Neural cell (in vitro differentiated cells): ENCODE measurements around the gene ADPRS. TPM values are rescaled to one million over a fixed set of nuclear protein-coding genes. Genes with fewer than 3 reads are reported as not detected.
A peak's percentile ranks its signal among the peaks of the same experiment; 100 is the strongest.

Experiments
- H2AFZ ChIP-seq: fragments of 200-600, 300-800 bp; sonication (generic), shearing (Covaris generic); 2 replicates; pipeline ENCODE4 v1.6.0; 2014; ENCODE audit warnings: low read depth, mild to moderate bottlenecking, antibody characterized with exemption, low read length, moderate library complexity
- H3F3A ChIP-seq: fragments of 200-600 bp; shearing (Covaris generic); 2 replicates; pipeline ENCODE4 v1.6.1; 2016; ENCODE audit warnings: mild to moderate bottlenecking, moderate library complexity, mixed read lengths, antibody characterized with exemption, low read length; ENCODE audit not compliant: insufficient read depth, poor library complexity, severe bottlenecking
- H3K27ac ChIP-seq: fragments of 200-600, 300-800 bp; sonication (generic), shearing (Covaris generic); 2 replicates; pipeline ENCODE4 v1.5.1; 2014; ENCODE audit warnings: mild to moderate bottlenecking, low read length, moderate library complexity
- H3K27me3 ChIP-seq: fragments of 300-800, 200-600 bp; sonication (generic), shearing (Covaris generic); 2 replicates; pipeline ENCODE4 v1.6.0; 2014; ENCODE audit warnings: mild to moderate bottlenecking, low read depth, low read length, moderate library complexity; ENCODE audit not compliant: insufficient read depth
- H3K36me3 ChIP-seq: fragments of 300-800, 200-600 bp; sonication (generic), shearing (Covaris generic); 2 replicates; pipeline ENCODE4 v1.5.1; 2014; ENCODE audit warnings: mild to moderate bottlenecking, antibody characterized with exemption, low read length, moderate library complexity; ENCODE audit not compliant: insufficient read depth
- H3K4me2 ChIP-seq: fragments of 300-800, 200-600 bp; sonication (generic), shearing (Covaris generic); 2 replicates; pipeline ENCODE4 v1.6.0; 2014; ENCODE audit warnings: mild to moderate bottlenecking, low read length
- H3K4me3 ChIP-seq: fragments of 300-800, 200-600 bp; sonication (generic), shearing (Covaris generic); 2 replicates; pipeline ENCODE4 v1.5.1; 2014; ENCODE audit warnings: mild to moderate bottlenecking, low read length, moderate library complexity
- H3K79me2 ChIP-seq: fragments of 200-600 bp; shearing (Covaris generic); replicated peaks from 2 replicates; pipeline ENCODE4 v1.6.0; 2014; ENCODE audit warnings: mild to moderate bottlenecking, low read length, moderate library complexity; ENCODE audit not compliant: insufficient read depth
- H3K9ac ChIP-seq: fragments of 300-800, 200-600 bp; sonication (generic), shearing (Covaris generic); 2 replicates; pipeline ENCODE4 v1.6.1; 2016; ENCODE audit warnings: mild to moderate bottlenecking, low read length, mixed read lengths
- H3K9me2 ChIP-seq: fragments of 200-600 bp; shearing (Covaris generic); 2 replicates; pipeline ENCODE4 v1.6.1; 2016; ENCODE audit warnings: mild to moderate bottlenecking, low read length, mixed read lengths; ENCODE audit not compliant: insufficient read depth
- H3K9me3 ChIP-seq: fragments of 200-600, 300-800 bp; sonication (generic), shearing (Covaris generic); 2 replicates; pipeline ENCODE4 v1.6.1; 2016; ENCODE audit warnings: mild to moderate bottlenecking, mixed run types, low read length, moderate library complexity, mixed read lengths
- H4K20me1 ChIP-seq: fragments of 200-600 bp; shearing (Covaris generic); 2 replicates; pipeline ENCODE4 v1.6.1; 2016; ENCODE audit warnings: mild to moderate bottlenecking, mixed run types; ENCODE audit not compliant: insufficient read depth
- CTCF ChIP-seq: fragments of 450-650 bp; IDR thresholded peaks from 2 replicates; pipeline ENCODE4 v1.5.1; 2014; ENCODE audit warnings: antibody characterized with exemption, mild to moderate bottlenecking, moderate library complexity; ENCODE audit not compliant: poor library complexity, severe bottlenecking
- EP300 ChIP-seq: fragments of 450-650 bp; conservative IDR thresholded peaks from 2 replicates; pipeline ENCODE4 v1.6.1; 2014; ENCODE audit warnings: antibody characterized with exemption, mild to moderate bottlenecking, moderate library complexity; ENCODE audit not compliant: poor library complexity, severe bottlenecking
- EZH2 ChIP-seq: fragments of 200-600, 300-800 bp; shearing (Covaris generic), sonication (generic); IDR thresholded peaks from 2 replicates; pipeline ENCODE4 v1.6.1; 2014; ENCODE audit warnings: antibody characterized with exemption, low read length, borderline replicate concordance, mild to moderate bottlenecking; ENCODE audit not compliant: insufficient read depth, poor library complexity, severe bottlenecking
- MXI1 ChIP-seq: fragments of 450-650 bp; conservative IDR thresholded peaks from 2 replicates; pipeline ENCODE4 v1.6.1; 2014; ENCODE audit warnings: antibody characterized with exemption, mild to moderate bottlenecking; ENCODE audit not compliant: poor library complexity, severe bottlenecking
- POLR2AphosphoS5 ChIP-seq: IDR thresholded peaks from 2 replicates; pipeline ENCODE4 v1.6.1; 2012
- RAD21 ChIP-seq: fragments of 450-650 bp; conservative IDR thresholded peaks from 2 replicates; pipeline ENCODE4 v1.6.1; 2014; ENCODE audit warnings: antibody characterized with exemption, mild to moderate bottlenecking, moderate library complexity
- SMC3 ChIP-seq: fragments of 450-650 bp; conservative IDR thresholded peaks from 2 replicates; pipeline ENCODE4 v1.6.1; 2014; ENCODE audit warnings: antibody characterized with exemption, mild to moderate bottlenecking, moderate library complexity; ENCODE audit not compliant: poor library complexity
- TAF1 ChIP-seq: IDR thresholded peaks from 2 replicates; pipeline ENCODE4 v1.6.1; 2012; ENCODE audit warnings: low read depth
- polyA plus RNA-seq: library from polyadenylated mRNA; depleted of rRNA; stranded (reverse); fragments of >200 nt; gene quantifications from 2 replicates; pipeline ENCODE4 v1.2.3, GENCODE V29; 2014
- TF ChIP-seq, protein P1 (sequence below): IDR thresholded peaks from 2 replicates; pipeline ENCODE4 v1.6.1; 2012; ENCODE audit warnings: borderline replicate concordance

Gene ADPRS
- polyA plus RNA-seq, 1 donor from 2014 or later = 66.7 TPM

DNA sequence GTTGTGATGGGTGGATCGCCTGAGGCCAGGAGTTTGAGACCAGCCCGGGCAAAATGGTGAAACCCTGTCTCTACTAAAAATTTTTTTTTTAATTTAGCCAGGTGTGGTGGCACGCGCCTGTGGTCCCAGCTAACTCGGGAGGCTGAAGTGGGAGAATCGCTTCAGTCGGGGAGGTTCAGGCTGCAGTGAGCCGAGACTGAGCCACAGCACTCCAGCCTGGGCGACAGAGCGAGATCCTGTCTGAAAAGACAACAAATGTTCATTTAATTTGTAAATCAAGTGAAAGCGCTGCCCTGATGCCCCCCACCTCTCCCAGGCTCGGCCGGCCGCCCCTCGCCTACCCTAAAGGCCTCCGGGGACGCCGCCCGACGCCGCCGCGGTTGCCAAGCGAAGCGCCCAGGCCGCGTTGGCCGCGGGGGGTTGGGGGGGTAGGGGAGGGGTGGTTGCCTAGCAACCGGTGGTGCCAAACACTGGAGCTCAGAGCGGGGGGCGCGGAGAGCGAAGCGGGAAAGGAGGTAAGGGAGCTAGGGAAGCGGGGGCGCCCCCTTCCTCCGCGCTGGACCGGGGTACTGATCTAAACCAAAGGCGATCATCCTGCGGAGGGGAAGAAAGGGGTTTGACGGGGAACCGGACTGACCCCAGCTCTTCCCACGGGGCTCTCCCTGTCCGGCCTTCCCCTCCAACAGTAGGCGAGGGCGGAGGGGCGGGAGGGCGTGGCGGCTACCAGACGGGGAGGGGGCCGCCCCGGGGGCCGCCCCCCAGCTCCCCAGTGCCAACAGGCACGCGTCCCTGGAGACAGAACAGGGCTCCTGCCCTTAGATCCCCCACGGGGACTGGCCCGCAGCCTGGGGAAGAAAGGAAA lies 4.8 kb upstream of the ADPRS start, which contains the start of gene TEKT2:
Gene TEKT2, plus strand, starts transcription at position 460 of the 862 bp plus-strand sequence. CDS start 828 bp downstream, outside the sequence.
- Histone ChIP-seq H3F3A (no peaks in the 10 kb centered on the region), H3K4me3 (peak within 1 kb of the TSS; percentile 80), H3K36me3 (no peaks in the 10 kb centered on the region), H2AFZ (peak within 1 kb of the TSS; percentile 83), H4K20me1 (no peaks in the 10 kb centered on the region), H3K4me2 (peak within 1 kb of the TSS; percentile 48), H3K9ac (peak within 1 kb of the TSS; percentile 82), H3K27ac (peak within 1 kb of the TSS; percentile 52), H3K27me3 (no peaks in the 10 kb centered on the region), H3K9me2 (no peaks in the 10 kb centered on the region), H3K9me3 (no peaks in the 10 kb centered on the region), H3K79me2 (no peaks in the 10 kb centered on the region)
- TF ChIP-seq MXI1 (peak; percentile 45), POLR2AphosphoS5 (peak; percentile 77), EP300 (peak; percentile 41), CTCF (peak; percentile 21), SMC3 (peak; percentile 10), EZH2 (no peak), TAF1 (no peak), RAD21 (no peak)
- TF ChIP-seq, protein P1, sequence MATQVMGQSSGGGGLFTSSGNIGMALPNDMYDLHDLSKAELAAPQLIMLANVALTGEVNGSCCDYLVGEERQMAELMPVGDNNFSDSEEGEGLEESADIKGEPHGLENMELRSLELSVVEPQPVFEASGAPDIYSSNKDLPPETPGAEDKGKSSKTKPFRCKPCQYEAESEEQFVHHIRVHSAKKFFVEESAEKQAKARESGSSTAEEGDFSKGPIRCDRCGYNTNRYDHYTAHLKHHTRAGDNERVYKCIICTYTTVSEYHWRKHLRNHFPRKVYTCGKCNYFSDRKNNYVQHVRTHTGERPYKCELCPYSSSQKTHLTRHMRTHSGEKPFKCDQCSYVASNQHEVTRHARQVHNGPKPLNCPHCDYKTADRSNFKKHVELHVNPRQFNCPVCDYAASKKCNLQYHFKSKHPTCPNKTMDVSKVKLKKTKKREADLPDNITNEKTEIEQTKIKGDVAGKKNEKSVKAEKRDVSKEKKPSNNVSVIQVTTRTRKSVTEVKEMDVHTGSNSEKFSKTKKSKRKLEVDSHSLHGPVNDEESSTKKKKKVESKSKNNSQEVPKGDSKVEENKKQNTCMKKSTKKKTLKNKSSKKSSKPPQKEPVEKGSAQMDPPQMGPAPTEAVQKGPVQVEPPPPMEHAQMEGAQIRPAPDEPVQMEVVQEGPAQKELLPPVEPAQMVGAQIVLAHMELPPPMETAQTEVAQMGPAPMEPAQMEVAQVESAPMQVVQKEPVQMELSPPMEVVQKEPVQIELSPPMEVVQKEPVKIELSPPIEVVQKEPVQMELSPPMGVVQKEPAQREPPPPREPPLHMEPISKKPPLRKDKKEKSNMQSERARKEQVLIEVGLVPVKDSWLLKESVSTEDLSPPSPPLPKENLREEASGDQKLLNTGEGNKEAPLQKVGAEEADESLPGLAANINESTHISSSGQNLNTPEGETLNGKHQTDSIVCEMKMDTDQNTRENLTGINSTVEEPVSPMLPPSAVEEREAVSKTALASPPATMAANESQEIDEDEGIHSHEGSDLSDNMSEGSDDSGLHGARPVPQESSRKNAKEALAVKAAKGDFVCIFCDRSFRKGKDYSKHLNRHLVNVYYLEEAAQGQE = no peak

DNA sequence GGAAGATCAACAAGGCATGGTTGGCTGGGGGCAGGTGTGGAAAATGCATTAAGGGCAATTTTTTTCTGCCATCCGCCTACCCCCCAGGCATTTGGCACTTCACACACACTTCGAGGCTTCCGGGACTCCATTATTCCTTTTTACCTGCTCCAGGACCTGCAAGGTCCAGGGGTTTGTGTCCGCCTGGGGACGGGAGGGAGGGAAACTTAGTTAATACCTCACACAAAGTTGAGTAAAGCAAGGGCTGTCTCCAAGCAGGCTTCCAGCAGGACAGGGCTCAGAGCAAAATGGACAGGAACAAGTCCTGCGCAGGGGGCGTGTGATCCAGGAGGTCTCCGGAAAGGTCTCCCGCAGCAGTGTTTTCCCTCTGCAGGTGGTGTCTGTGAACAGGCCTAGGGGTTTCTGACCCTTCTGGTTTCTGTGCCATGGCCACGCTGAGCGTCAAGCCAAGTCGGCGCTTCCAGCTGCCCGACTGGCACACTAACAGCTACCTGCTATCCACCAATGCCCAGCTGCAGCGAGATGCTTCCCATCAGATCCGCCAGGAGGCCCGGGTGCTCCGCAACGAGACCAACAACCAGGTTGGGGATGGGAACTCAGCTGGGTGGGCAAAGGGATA lies 4.1 kb upstream of the ADPRS start:
- Histone ChIP-seq H3K79me2 (peaks cover 5% of the 10 kb centered on the region), H2AFZ (peak overlapping the region; percentile 83), H3K9me3 (no peaks in the 10 kb centered on the region), H3F3A (no peaks in the 10 kb centered on the region), H4K20me1 (no peaks in the 10 kb centered on the region), H3K4me3 (peak overlapping the region; percentile 80), H3K36me3 (no peaks in the 10 kb centered on the region), H3K27ac (peak overlapping the region; percentile 52), H3K9me2 (no peaks in the 10 kb centered on the region), H3K4me2 (peak overlapping the region; percentile 48), H3K9ac (peak overlapping the region; percentile 82), H3K27me3 (no peaks in the 10 kb centered on the region)
- TF ChIP-seq SMC3 (no peak), MXI1 (no peak), EP300 (no peak), RAD21 (no peak), EZH2 (no peak)
